ENCODE results near the gene MAP3K5. TPM values are rescaled to one million over a fixed set of nuclear protein-coding genes. Genes with fewer than 3 reads are reported as not detected.

The MAP3K5 gene
- total RNA-seq, 1 donor from 2014 or later = 1.7 TPM

GRCh38 chr6:136611746-136612145, 180.5 kb downstream of the MAP3K5 start:
- no peak overlapping the region for H3K27ac Mint-ChIP-seq (ENCODE audit: unreplicated experiment)
- H3K79me2 ChIP-seq (ENCODE audit: insufficient read depth, low read length) = no peaks in the 10 kb centered on the region
- H3K27me3 ChIP-seq (ENCODE audit: insufficient read depth, low read length) = no peaks in the 10 kb centered on the region
- H3K36me3 ChIP-seq (ENCODE audit: insufficient read depth, low read length) = no peaks in the 10 kb centered on the region
- no peak overlapping the region for H3K4me2 ChIP-seq (ENCODE audit: low read length)
- H3K4me1 Mint-ChIP-seq (ENCODE audit: low read depth, unreplicated experiment) = peaks cover 10% of the 10 kb centered on the region
- no peak overlapping the region for H3K27ac ChIP-seq (ENCODE audit: low read depth, low read length)
- no peak for DNase-seq (ENCODE audit: low read depth)
- H2AFZ ChIP-seq (ENCODE audit: low read depth, low read length) = no peak overlapping the region
- H3K4me3 ChIP-seq (ENCODE audit: insufficient read depth, low read depth, low read length) = no peak overlapping the region
- no peaks in the 10 kb centered on the region for H3K27me3 Mint-ChIP-seq (ENCODE audit: low read depth, unreplicated experiment)
- H3K4me3 Mint-ChIP-seq (ENCODE audit: unreplicated experiment) = no peak overlapping the region
- no peaks in the 10 kb centered on the region for H3K36me3 Mint-ChIP-seq (ENCODE audit: low read depth, unreplicated experiment)
- H3K9me3 ChIP-seq (ENCODE audit: insufficient read depth, low read depth, low read length) = no peaks in the 10 kb centered on the region
- no peak overlapping the region for H3K9ac ChIP-seq (ENCODE audit: low read length)
- peaks cover 41% of the 10 kb centered on the region for H3K4me1 ChIP-seq (ENCODE audit: insufficient read depth, low read length)
- FAIRE-seq = no peak
- no peaks in the 10 kb centered on the region for H4K20me1 ChIP-seq (ENCODE audit: insufficient read depth, low read length)
- TF ChIP-seq EZH2 (IDR thresholded peaks at IDR 0.05; ENCODE audit: insufficient read depth, low read length) (no peak), CTCF (IDR thresholded peaks at IDR 0.05; ENCODE audit: insufficient read depth, low read depth, low read length) (no peak)
- no peaks in the 10 kb centered on the region for H3K9me3 Mint-ChIP-seq (ENCODE audit: unreplicated experiment)

GRCh38 chr6:136611133-136611532, 181.1 kb downstream of the MAP3K5 start:
- Histone ChIP-seq H2AFZ (ENCODE audit: low read depth, low read length) (no peak overlapping the region), H3K79me2 (ENCODE audit: insufficient read depth, low read length) (no peaks in the 10 kb centered on the region), H3K9ac (ENCODE audit: low read length) (no peak overlapping the region), H3K4me3 (ENCODE audit: insufficient read depth, low read depth, low read length) (no peak overlapping the region), H3K4me1 (ENCODE audit: insufficient read depth, low read length) (peaks cover 45% of the 10 kb centered on the region), H3K27me3 (ENCODE audit: insufficient read depth, low read length) (no peaks in the 10 kb centered on the region), H3K4me2 (ENCODE audit: low read length) (no peak overlapping the region), H3K9me3 (ENCODE audit: insufficient read depth, low read depth, low read length) (no peaks in the 10 kb centered on the region), H4K20me1 (ENCODE audit: insufficient read depth, low read length) (no peaks in the 10 kb centered on the region), H3K36me3 (ENCODE audit: insufficient read depth, low read length) (no peaks in the 10 kb centered on the region), H3K27ac (ENCODE audit: low read depth, low read length) (no peak overlapping the region)
- H3K4me1 Mint-ChIP-seq (ENCODE audit: low read depth, unreplicated experiment) = peaks cover 10% of the 10 kb centered on the region
- no peak overlapping the region for H3K27ac Mint-ChIP-seq (ENCODE audit: unreplicated experiment)
- TF ChIP-seq CTCF (IDR thresholded peaks at IDR 0.05; ENCODE audit: insufficient read depth, low read depth, low read length) (no peak), EZH2 (IDR thresholded peaks at IDR 0.05; ENCODE audit: insufficient read depth, low read length) (no peak)
- no peak overlapping the region for H3K4me3 Mint-ChIP-seq (ENCODE audit: unreplicated experiment)
- no peaks in the 10 kb centered on the region for H3K36me3 Mint-ChIP-seq (ENCODE audit: low read depth, unreplicated experiment)
- H3K9me3 Mint-ChIP-seq (ENCODE audit: unreplicated experiment) = no peaks in the 10 kb centered on the region
- no peak for DNase-seq (ENCODE audit: low read depth)
- no peak for FAIRE-seq
- no peaks in the 10 kb centered on the region for H3K27me3 Mint-ChIP-seq (ENCODE audit: low read depth, unreplicated experiment)

GRCh38 chr6:136609873-136610706, 182.2 kb downstream of the MAP3K5 start:
- Histone ChIP-seq H3K36me3 (ENCODE audit: insufficient read depth, low read length) (no peaks in the 10 kb centered on the region), H4K20me1 (ENCODE audit: insufficient read depth, low read length) (no peaks in the 10 kb centered on the region), H3K4me1 (ENCODE audit: insufficient read depth, low read length) (peaks cover 45% of the 10 kb centered on the region), H3K9ac (ENCODE audit: low read length) (peak overlapping the region; percentile 63), H2AFZ (ENCODE audit: low read depth, low read length) (no peak overlapping the region), H3K27me3 (ENCODE audit: insufficient read depth, low read length) (no peaks in the 10 kb centered on the region), H3K9me3 (ENCODE audit: insufficient read depth, low read depth, low read length) (no peaks in the 10 kb centered on the region), H3K79me2 (ENCODE audit: insufficient read depth, low read length) (no peaks in the 10 kb centered on the region), H3K4me2 (ENCODE audit: low read length) (peak overlapping the region; percentile 70), H3K4me3 (ENCODE audit: insufficient read depth, low read depth, low read length) (no peak overlapping the region), H3K27ac (ENCODE audit: low read depth, low read length) (peak overlapping the region; percentile 75)
- H3K9me3 Mint-ChIP-seq (ENCODE audit: unreplicated experiment) = no peaks in the 10 kb centered on the region
- DNase-seq (ENCODE audit: low read depth) (peak; percentile 100), FAIRE-seq (peak; percentile 89)
- peak overlapping the region; percentile 83 for H3K27ac Mint-ChIP-seq (ENCODE audit: unreplicated experiment)
- H3K27me3 Mint-ChIP-seq (ENCODE audit: low read depth, unreplicated experiment) = no peaks in the 10 kb centered on the region
- H3K4me3 Mint-ChIP-seq (ENCODE audit: unreplicated experiment) = no peak overlapping the region
- H3K36me3 Mint-ChIP-seq (ENCODE audit: low read depth, unreplicated experiment) = no peaks in the 10 kb centered on the region
- H3K4me1 Mint-ChIP-seq (ENCODE audit: low read depth, unreplicated experiment) = peaks cover 10% of the 10 kb centered on the region
- no peak for TF ChIP-seq CTCF (IDR thresholded peaks at IDR 0.05; ENCODE audit: insufficient read depth, low read depth, low read length)
- TF ChIP-seq EZH2 (IDR thresholded peaks at IDR 0.05; ENCODE audit: insufficient read depth, low read length) = no peak
